GM19035 (cell line): Measurements from ENCODE around the gene UPF3A.
"Not testable (repeated sequence)": the region's sequence is repeated elsewhere in the genome, so short reads cannot be mapped to it uniquely, and the experiment has no call there.

Experiments used
- ATAC-seq: cut with Tn5 transposase; IDR thresholded peaks from one replicate; pipeline ENCODE4 v1.9.1; 2021; ENCODE audit not compliant: unreplicated experiment

UPF3A gene

GRCh38 chr13:114333881-114334280 is 52.5 kb downstream of the UPF3A start:
- ATAC-seq, result not testable (repeated sequence)

GRCh38 chr13:114334305-114335053 is 53.1 kb downstream of the UPF3A start:
- ATAC-seq, result no peak

GRCh38 chr13:114336457-114336856 is 55.1 kb downstream of the UPF3A start:
- not testable (repeated sequence) for ATAC-seq

GRCh38 chr13:114338959-114339358 is 57.6 kb downstream of the UPF3A start:
- ATAC-seq, result no peak

GRCh38 chr13:114339857-114340534 is 58.6 kb downstream of the UPF3A start:
- no peak for ATAC-seq

GRCh38 chr13:114341003-114341777 is 59.8 kb downstream of the UPF3A start:
- no peak for ATAC-seq

- ATAC-seq, result not testable (repeated sequence)
These were observed 65.9 kb downstream of the UPF3A start for GRCh38 chr13:114347256-114347655.

- not testable (repeated sequence) for ATAC-seq
These were observed 71.4 kb downstream of the UPF3A start for GRCh38 chr13:114352763-114353162.

- ATAC-seq, result not testable (repeated sequence)
These were observed 72.0 kb downstream of the UPF3A start for GRCh38 chr13:114353382-114353781.
